HCT116 (cell line): ENCODE results near the gene CFAP99.

Experiments used
- ZBTB33 ChIP-seq: IDR thresholded peaks from 2 replicates; pipeline ENCODE4 v1.6.1; 2011; ENCODE audit warnings: mild to moderate bottlenecking, low read length, moderate library complexity; ENCODE audit not compliant: insufficient replicate concordance; ENCODE audit errors: extremely low read depth
- TF ChIP-seq, protein P1 (sequence below), 3 experiments: fragments of 200-600 bp in 1 of 3; sonication (generic) in 1 of 3; IDR thresholded peaks in 2 of 3; conservative IDR thresholded peaks in 1 of 3; 2 replicates each; pipeline ENCODE4 v1.5.1; 2012 to 2017; ENCODE audit warnings: low read depth in 2 of 3, low read length in 2 of 3, antibody characterized with exemption in 1 of 3, borderline replicate concordance in 1 of 3, control low read depth in 1 of 3, mild to moderate bottlenecking in 1 of 3, mixed read lengths in 1 of 3, mixed run types in 1 of 3, moderate library complexity in 1 of 3; ENCODE audit not compliant: insufficient read depth in 1 of 3

DNA sequence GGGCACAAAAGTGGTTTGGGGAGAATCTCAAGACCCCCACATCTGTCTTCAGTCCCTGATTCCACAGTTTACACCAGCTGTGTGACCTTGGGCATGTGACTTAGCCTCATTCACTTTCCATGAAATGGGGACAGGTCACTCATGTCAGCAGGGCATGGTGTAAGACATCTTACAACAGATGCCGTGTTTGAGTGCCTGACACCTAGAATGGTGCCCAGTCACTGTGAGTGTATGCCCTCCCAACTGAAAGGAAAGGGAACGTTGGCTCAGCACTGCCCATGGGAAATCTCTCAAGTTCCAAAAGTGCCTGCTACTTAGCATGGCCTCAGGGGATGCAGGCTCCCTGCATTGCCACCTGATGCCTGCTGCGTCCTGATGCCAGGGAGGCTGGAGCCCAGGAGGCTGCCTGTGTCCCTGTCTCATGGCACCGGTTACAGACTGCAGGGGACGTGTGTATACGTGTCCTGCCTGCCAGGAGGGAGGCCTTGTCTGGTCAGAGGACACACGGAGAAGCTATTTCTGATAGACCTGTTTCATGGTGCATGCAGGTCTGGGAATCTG, 82.4 kb downstream of the CFAP99 start:
- TF ChIP-seq, protein P1, sequence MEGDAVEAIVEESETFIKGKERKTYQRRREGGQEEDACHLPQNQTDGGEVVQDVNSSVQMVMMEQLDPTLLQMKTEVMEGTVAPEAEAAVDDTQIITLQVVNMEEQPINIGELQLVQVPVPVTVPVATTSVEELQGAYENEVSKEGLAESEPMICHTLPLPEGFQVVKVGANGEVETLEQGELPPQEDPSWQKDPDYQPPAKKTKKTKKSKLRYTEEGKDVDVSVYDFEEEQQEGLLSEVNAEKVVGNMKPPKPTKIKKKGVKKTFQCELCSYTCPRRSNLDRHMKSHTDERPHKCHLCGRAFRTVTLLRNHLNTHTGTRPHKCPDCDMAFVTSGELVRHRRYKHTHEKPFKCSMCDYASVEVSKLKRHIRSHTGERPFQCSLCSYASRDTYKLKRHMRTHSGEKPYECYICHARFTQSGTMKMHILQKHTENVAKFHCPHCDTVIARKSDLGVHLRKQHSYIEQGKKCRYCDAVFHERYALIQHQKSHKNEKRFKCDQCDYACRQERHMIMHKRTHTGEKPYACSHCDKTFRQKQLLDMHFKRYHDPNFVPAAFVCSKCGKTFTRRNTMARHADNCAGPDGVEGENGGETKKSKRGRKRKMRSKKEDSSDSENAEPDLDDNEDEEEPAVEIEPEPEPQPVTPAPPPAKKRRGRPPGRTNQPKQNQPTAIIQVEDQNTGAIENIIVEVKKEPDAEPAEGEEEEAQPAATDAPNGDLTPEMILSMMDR (IDR thresholded peaks at IDR 0.05 in 2 of 3, conservative IDR thresholded peaks at IDR 0.05 in 1 of 3; ENCODE audit: borderline replicate concordance in 1 of 3, insufficient read depth in 1 of 3, low read depth in 2 of 3, low read length in 2 of 3): no peak
- no peak for TF ChIP-seq ZBTB33
